Dedifferentiated amniotic fluid mesenchymal stem cell (primary cell): Measurements from ENCODE around the gene TYMS.

ENCODE experiments used
- DNase-seq: peaks from one replicate; pipeline ENCODE4 v3.0.0-alpha.2; 2016; ENCODE audit errors: extremely low spot score

The TYMS gene

GRCh38 chr18:644395-645004 is 13.0 kb upstream of the TYMS start:
- no peak for DNase-seq

DNA sequence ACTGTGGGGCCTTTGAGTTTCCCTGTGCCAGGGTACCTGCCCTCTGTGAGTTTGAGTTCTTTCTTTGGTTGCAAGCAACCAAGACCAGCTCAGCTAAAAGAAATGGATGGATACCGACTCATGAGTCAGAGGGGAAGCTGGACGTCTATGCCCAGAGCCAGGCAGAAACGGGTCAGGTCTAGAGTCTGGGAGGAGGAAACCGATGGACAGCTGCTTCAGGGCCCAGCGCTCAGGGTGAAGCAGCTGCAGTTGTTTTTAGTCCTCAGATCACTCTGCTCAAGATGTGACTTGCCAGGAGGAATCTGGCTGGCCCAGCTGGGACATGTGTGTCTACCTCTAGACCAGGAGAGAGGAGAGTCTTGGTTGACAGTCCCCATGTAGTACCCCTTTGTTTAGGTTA is 10.1 kb upstream of the TYMS start:
- no peak for DNase-seq

DNA sequence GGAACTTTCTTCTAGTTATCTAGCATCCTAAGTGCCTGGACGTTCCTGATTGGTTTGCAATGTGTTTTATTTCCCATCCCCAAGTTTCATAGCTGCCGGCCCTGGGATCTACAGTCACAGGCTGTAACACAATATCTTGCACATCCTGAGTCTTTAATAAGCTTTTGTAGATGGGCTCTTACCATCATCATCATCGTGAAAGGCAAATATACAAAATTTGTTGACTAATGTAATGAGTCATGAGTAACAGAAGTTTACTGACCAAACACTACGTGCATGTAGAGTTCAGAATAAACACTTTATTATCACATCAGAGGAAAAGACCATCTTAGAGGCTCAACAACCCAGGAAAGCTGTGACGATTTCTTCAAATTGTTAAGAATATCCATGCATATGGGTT is 8.1 kb upstream of the TYMS start:
- no peak for DNase-seq

DNA sequence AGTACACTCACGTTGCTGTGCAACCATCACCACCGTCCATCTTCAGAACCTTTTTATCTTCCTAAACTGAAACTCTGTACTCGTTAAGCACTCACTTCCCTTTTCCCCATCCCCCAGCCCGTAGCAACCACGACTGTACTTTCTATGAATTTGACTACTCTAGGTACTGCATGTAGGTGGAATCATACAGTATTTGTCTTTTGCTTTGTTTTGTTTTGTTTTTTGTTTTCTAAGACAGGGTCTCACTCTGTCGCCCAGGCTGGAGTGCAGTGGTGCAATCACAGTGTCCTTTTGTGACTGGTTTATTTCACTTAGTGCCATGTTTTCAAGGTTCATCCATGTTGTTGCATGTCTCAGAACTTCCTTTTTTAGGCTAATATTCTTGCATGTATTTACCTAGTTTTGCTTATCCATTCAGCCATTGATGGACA is 7.0 kb upstream of the TYMS start:
- DNase-seq: no peak

- DNase-seq: no peak
Observed at GRCh38 chr18:652131-652530, 5.3 kb upstream of the TYMS start.

GRCh38 chr18:653512-653911 is 3.9 kb upstream of the TYMS start:
- no peak for DNase-seq

- DNase-seq: no peak
Observed at GRCh38 chr18:654601-655000, 2.9 kb upstream of the TYMS start.

DNA sequence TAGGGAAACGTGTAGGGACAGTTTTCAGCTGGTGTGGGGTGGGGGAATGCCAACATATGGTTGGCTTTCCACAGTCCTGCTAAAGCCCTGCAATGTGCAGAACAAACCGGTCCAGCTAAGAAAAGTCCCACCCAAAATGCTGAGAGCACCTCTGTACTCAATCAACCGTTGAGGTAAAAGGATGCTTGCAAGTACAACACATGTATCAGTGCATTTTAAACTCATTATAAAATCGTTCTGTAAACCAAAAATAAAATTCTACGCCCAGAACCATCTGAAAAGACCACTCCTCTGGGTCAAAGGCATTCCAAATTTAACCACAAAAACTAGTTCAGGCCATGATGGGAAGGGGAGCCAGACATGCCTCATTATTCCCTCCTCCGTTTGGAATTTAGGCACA is 2.0 kb upstream of the TYMS start:
- no peak for DNase-seq

- peak; percentile 82 for DNase-seq
Observed at GRCh38 chr18:658001-658946, 821 bp downstream of the TYMS start.

- DNase-seq: no peak
Observed at GRCh38 chr18:658947-659533, 1.6 kb downstream of the TYMS start.

GRCh38 chr18:659597-659996 is 2.1 kb downstream of the TYMS start:
- no peak for DNase-seq

DNA sequence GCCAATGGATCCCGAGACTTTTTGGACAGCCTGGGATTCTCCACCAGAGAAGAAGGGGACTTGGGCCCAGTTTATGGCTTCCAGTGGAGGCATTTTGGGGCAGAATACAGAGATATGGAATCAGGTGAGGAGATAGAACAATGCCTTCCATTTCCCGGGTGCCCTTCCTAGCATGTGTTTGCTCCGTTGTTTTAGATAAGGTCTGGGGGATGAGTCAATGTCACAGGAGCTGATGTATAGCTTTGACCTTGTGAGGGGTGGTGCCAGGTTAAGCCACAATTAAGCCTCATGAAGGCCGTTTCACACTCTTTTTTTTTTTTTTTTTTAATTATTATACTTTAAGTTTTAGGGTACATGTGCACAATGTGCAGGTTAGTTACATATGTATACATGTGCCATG is 4.7 kb downstream of the TYMS start:
- no peak for DNase-seq

DNA sequence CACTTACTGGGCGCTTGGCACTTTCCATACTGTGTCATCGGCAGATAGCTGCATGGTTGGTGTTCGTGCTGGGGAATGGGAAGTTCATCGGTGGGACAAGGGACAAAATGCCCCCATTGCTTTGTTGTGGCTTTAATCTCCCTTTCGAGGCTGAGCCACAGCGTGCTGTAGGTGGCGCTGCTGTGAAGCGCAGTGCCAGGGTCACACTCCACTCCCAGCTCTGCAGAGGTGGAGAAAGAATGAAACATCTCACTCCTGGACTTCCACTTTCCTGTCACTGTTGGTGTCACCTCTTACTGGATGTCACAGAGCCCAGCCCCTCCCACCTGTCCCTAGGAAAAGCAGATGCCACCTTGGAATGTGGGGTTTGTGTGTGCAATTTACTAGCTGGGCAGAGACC is 8.7 kb downstream of the TYMS start:
- DNase-seq: no peak

- no peak for DNase-seq
Observed at GRCh38 chr18:666628-667027, 9.2 kb downstream of the TYMS start.

DNA sequence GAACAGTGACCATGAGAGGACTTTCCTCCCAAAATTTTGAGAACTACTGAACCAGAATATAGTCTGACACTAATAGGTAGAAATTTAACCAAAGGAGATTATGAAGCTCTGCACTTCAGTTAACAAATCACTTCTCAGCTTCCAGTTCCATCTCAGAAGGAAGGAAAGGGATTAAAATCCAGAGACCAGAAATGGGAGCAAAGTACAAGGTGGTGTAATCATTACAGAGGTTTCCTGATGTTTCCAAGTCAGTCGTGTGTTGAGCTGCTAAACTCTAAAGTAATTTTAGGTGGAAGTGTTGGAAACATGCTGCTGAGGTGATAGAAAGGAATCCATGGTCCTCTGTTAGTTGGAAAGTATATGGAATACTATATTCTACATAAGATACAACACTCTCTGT is 10.8 kb downstream of the TYMS start:
- no peak for DNase-seq

- no peak for DNase-seq
Observed at GRCh38 chr18:669077-669476, 11.6 kb downstream of the TYMS start.

DNA sequence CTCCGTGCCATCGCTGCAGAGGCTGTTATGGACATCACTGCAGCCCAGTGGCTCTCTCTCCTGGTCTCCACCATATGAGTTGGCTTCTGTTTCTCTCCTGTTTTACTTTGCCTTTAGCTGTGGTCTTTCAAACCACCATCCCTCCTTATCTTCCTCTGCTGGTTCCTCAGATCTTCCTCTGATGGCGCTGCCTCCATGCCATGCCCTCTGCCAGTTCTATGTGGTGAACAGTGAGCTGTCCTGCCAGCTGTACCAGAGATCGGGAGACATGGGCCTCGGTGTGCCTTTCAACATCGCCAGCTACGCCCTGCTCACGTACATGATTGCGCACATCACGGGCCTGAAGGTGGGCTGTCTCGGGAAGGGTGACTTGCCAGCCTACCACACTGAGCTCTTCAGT is 13.1 kb downstream of the TYMS start:
- no peak for DNase-seq

DNA sequence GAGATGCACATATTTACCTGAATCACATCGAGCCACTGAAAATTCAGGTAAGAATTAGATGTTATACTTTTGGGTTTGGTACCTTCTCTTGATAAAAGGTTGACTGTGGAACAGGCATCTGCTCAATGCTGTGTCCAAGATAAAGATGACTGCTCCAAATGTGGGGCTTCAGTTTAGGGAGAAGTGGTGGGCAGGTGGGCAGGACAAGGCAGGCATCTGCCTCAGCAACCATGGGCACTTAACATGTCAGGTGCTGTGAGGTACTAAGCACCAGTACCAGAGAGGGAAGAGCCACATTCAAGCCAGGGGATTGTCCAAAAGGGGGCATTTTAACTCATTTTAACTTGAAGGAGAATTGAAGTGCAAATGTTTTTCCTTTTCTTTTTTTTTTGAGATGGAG is 14.0 kb downstream of the TYMS start:
- DNase-seq: no peak

GRCh38 chr18:673317-673716 is 15.9 kb downstream of the TYMS start:
- no peak for DNase-seq

- no peak for DNase-seq
Observed at GRCh38 chr18:673769-674168, 16.3 kb downstream of the TYMS start.

DNA sequence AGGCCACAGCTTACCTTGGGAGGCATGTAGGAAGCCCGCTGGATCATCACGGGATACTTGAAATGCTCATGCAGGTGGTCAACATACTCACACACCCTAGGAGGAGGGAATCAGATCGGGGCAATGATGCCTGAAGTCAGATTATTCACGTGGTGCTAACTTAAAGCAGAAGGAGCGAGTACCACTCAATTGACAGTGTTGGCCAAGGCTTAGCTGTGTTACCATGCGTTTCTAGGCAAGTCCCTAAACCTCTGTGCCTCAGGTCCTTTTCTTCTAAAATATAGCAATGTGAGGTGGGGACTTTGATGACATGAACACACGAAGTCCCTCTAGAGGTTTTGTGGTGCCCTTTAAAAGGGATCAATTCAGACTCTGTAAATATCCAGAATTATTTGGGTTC is 17.9 kb downstream of the TYMS start:
- no peak for DNase-seq

DNA sequence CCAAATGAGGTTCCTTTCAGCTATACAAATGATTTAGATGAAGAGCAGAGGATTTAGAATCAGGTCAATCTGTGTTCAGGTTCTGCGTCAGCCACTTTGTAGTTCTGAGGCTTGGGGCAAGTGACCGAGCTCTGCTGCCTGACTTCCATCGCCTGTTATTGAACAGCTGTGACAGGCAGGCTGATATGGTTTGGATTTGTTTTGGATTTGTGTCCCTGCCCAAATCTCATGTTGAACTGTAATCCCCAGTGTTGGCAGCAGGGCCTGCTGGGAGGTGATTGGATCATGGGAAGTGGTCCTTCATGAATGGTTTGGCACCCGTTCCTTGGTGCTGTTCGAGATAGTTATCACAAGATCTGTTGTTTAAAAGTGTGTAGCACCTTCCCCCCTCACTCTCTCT is 18.6 kb downstream of the TYMS start:
- DNase-seq: no peak

- no peak for DNase-seq
Observed at GRCh38 chr18:676736-677135, 19.3 kb downstream of the TYMS start.
